NCI-H1105 (cell line): ENCODE data around the gene LRRC42.

ENCODE experiments used
- DNase-seq: peaks from one replicate; lab custom pipeline; 2025; lab: John Stamatoyannopoulos, UW

The LRRC42 gene

GRCh38 chr1:54004481-54005049 lies 58.4 kb downstream of the LRRC42 start:
- DNase-seq: no peak

GRCh38 chr1:54006508-54006907 lies 60.4 kb downstream of the LRRC42 start:
- DNase-seq: no peak

- DNase-seq: no peak
These were observed 61.5 kb downstream of the LRRC42 start for GRCh38 chr1:54007613-54008012.

GRCh38 chr1:54008876-54009275 lies 62.7 kb downstream of the LRRC42 start:
- no peak for DNase-seq

GRCh38 chr1:54009406-54009805 lies 63.3 kb downstream of the LRRC42 start:
- DNase-seq: no peak

- no peak for DNase-seq
These were observed 64.4 kb downstream of the LRRC42 start for GRCh38 chr1:54010415-54011117.

- no peak for DNase-seq
These were observed 65.3 kb downstream of the LRRC42 start for GRCh38 chr1:54011316-54012007.

- no peak for DNase-seq
These were observed 65.8 kb downstream of the LRRC42 start for GRCh38 chr1:54012008-54012325.

- no peak for DNase-seq
These were observed 66.7 kb downstream of the LRRC42 start for GRCh38 chr1:54012863-54013262.

- DNase-seq: no peak
These were observed 67.4 kb downstream of the LRRC42 start for GRCh38 chr1:54013393-54014008.

GRCh38 chr1:54014009-54014629 lies 68.0 kb downstream of the LRRC42 start:
- DNase-seq: no peak

GRCh38 chr1:54016343-54017282 lies 70.5 kb downstream of the LRRC42 start:
- no peak for DNase-seq
